HG02943 (cell line): ENCODE measurements around the gene LONRF2.

ENCODE experiments used
- ATAC-seq: cut with Tn5 transposase; IDR thresholded peaks from one replicate; pipeline ENCODE4 v1.9.1; 2021; ENCODE audit warnings: mild to moderate bottlenecking, low read depth, moderate library complexity; ENCODE audit not compliant: unreplicated experiment

The LONRF2 gene

GRCh38 chr2:100302585-100302892 lies 19.8 kb downstream of the LONRF2 start:
- no peak for ATAC-seq

GRCh38 chr2:100301881-100302584 lies 20.3 kb downstream of the LONRF2 start:
- no peak for ATAC-seq

GRCh38 chr2:100299548-100299947 lies 22.8 kb downstream of the LONRF2 start:
- ATAC-seq = no peak

GRCh38 chr2:100297511-100297910 lies 24.8 kb downstream of the LONRF2 start:
- no peak for ATAC-seq

GRCh38 chr2:100294162-100294497 lies 28.2 kb downstream of the LONRF2 start:
- ATAC-seq = no peak

- no peak for ATAC-seq
Observed at GRCh38 chr2:100293341-100294161, 28.8 kb downstream of the LONRF2 start.

GRCh38 chr2:100292022-100292580 lies 30.2 kb downstream of the LONRF2 start:
- no peak for ATAC-seq

- ATAC-seq = no peak
Observed at GRCh38 chr2:100291152-100291970, 30.9 kb downstream of the LONRF2 start.

- no peak for ATAC-seq
Observed at GRCh38 chr2:100290718-100291151, 31.6 kb downstream of the LONRF2 start.

GRCh38 chr2:100289020-100289419 lies 33.3 kb downstream of the LONRF2 start:
- ATAC-seq = no peak

- no peak for ATAC-seq
Observed at GRCh38 chr2:100286318-100286717, 36.0 kb downstream of the LONRF2 start.

GRCh38 chr2:100285691-100286090 lies 36.6 kb downstream of the LONRF2 start:
- ATAC-seq = no peak

GRCh38 chr2:100285011-100285410 lies 37.3 kb downstream of the LONRF2 start:
- ATAC-seq = no peak

GRCh38 chr2:100283724-100284501 lies 38.4 kb downstream of the LONRF2 start:
- ATAC-seq = no peak

- ATAC-seq = no peak
Observed at GRCh38 chr2:100281521-100282438, 40.5 kb downstream of the LONRF2 start.

- no peak for ATAC-seq
Observed at GRCh38 chr2:100279586-100280534, 42.4 kb downstream of the LONRF2 start.

- no peak for ATAC-seq
Observed at GRCh38 chr2:100278986-100279385, 43.3 kb downstream of the LONRF2 start.

GRCh38 chr2:100278501-100278900 lies 43.8 kb downstream of the LONRF2 start:
- ATAC-seq = no peak
